GM12891 (cell line): Measurements from ENCODE around the gene BRMS1.

Experiments
- PAX5 ChIP-seq: IDR thresholded peaks from 2 replicates; pipeline ENCODE4 v1.6.1; 2011; ENCODE audit warnings: low read length, moderate library complexity, mild to moderate bottlenecking; ENCODE audit not compliant: insufficient read depth, severe bottlenecking
- POLR2A ChIP-seq: IDR thresholded peaks from 2 replicates; pipeline ENCODE4 v1.6.1; 2011; ENCODE audit warnings: low read depth, low read length, control low read depth
- POLR2AphosphoS5 ChIP-seq: IDR thresholded peaks from 2 replicates; pipeline ENCODE4 v1.6.1; 2011; ENCODE audit warnings: low read depth, low read length, control low read depth
- SPI1 ChIP-seq: IDR thresholded peaks from 2 replicates; pipeline ENCODE4 v1.6.1; 2011; ENCODE audit warnings: low read depth, low read length, control low read depth

GRCh38 chr11:66290330-66290621 lies 54.6 kb downstream of the BRMS1 start:
- TF ChIP-seq POLR2AphosphoS5 (no peak), POLR2A (no peak), PAX5 (no peak), SPI1 (no peak)
